BLaER1 treated with 17β-estradiol and CSF1 and Interleukin-3, amounts not matched to agents 10 nM and 100 nM (cell line): ENCODE data around the gene SMCO4.

Experiments used
- H3K27ac ChIP-seq, 11 experiments: shearing (Covaris generic); formaldehyde crosslinking; 2 replicates each; pipeline ENCODE4 v1.8.1; 2022
- H3K27me3 ChIP-seq, 11 experiments: shearing (Covaris generic); formaldehyde crosslinking; 2 replicates each; pipeline ENCODE4 v1.8.1; 2022
- H3K36me3 ChIP-seq, 11 experiments: shearing (Covaris generic); formaldehyde crosslinking; 2 replicates each; pipeline ENCODE4 v1.8.1; 2022
- H3K4me1 ChIP-seq, 10 experiments: shearing (Covaris generic); formaldehyde crosslinking; 2 replicates each; pipeline ENCODE4 v1.8.1; 2022
- H3K4me2 ChIP-seq, 11 experiments: shearing (Covaris generic); formaldehyde crosslinking; 2 replicates each; pipeline ENCODE4 v1.8.1; 2022
- H3K4me3 ChIP-seq, 10 experiments: shearing (Covaris generic); formaldehyde crosslinking; 2 replicates each; pipeline ENCODE4 v1.8.1; 2022
- H3K9ac ChIP-seq, 11 experiments: shearing (Covaris generic); formaldehyde crosslinking; 2 replicates each; pipeline ENCODE4 v1.8.1; 2022
- H3K9me3 ChIP-seq, 11 experiments: shearing (Covaris generic); formaldehyde crosslinking; replicated peaks in 1 of 11; 2 replicates each; pipeline ENCODE4 v1.8.1; 2022
- H4K20me1 ChIP-seq, 11 experiments: shearing (Covaris generic); formaldehyde crosslinking; 2 replicates each; pipeline ENCODE4 v1.8.1; 2022
- Cebpa-rat ChIP-seq, 11 experiments: shearing (Covaris generic); IDR thresholded peaks; 2 replicates each; pipeline ENCODE4 v1.8.1; 2022

Gene SMCO4

GRCh38 chr11:93512073-93512475 is 31.1 kb downstream of the SMCO4 start:
- no peak overlapping the region for H3K4me3 ChIP-seq
- H3K36me3 ChIP-seq, result no peaks in the 10 kb centered on the region; a peak in 3 of 22 replicates
- H3K9me3 ChIP-seq, result peaks cover 10 to 18% (median 15%) of the 10 kb centered on the region in 11 experiments; a peak in 14 of 22 replicates
- peaks cover 0 to 4% (median 0%) of the 10 kb centered on the region in 11 experiments; a peak in 2 of 22 replicates for H3K27me3 ChIP-seq
- no peak overlapping the region for H3K27ac ChIP-seq
- no peak overlapping the region for H3K4me2 ChIP-seq
- no peak overlapping the region for H3K9ac ChIP-seq
- TF ChIP-seq Cebpa-rat (IDR thresholded peaks at IDR 0.05), result no peak
- peaks cover 10 to 31% (median 19%) of the 10 kb centered on the region in 10 experiments for H3K4me1 ChIP-seq
- H4K20me1 ChIP-seq, result peaks cover 0 to 13% (median 0%) of the 10 kb centered on the region in 11 experiments; a peak in 4 of 22 replicates

DNA sequence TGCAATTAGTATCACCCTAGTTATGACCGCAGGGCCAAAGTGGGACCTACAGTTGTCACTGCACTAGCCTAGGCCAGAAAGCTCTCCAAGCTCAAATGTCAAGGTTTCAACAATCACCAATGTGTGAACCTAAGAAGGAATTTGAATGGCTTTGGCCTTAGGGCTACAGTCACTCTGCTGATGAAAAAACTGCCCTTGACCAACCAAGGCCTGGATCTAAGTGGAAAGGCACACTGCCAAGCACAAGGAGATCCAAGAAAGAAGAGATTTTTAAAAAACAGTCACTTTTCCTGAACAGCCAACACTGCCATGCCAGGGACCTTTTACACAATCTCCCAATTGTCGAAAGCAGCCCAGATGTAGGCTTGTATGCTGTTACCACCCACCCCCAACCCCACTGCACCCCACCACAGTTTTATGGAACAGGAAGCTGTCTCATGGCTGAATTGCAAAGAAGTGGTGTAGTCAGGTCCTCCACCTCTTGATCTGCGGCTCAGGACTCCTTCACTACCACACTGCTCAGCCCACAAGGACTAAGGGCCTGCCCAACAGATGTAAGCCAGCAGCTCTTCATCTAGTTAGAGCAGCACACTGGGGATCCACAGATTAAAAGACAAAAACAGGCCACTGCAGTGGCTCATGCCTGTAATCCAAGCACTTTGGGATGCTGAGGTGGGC is 32.9 kb downstream of the SMCO4 start:
- TF ChIP-seq Cebpa-rat (IDR thresholded peaks at IDR 0.05), result no peak
- H3K4me3 ChIP-seq, result no peak overlapping the region

GRCh38 chr11:93507517-93507916 is 35.7 kb downstream of the SMCO4 start:
- Histone ChIP-seq H3K4me1 (peaks cover 0 to 3% (median 0%) of the 10 kb centered on the region in 10 experiments; a peak in 6 of 20 replicates), H3K27me3 (no peaks in the 10 kb centered on the region; a peak in 1 of 22 replicates), H3K9me3 (peaks cover 17 to 26% (median 20%) of the 10 kb centered on the region in 11 experiments; a peak in 16 of 22 replicates), H3K4me2 (no peak overlapping the region), H4K20me1 (peaks cover 0 to under 1% (median 0%) of the 10 kb centered on the region in 11 experiments; a peak in 3 of 22 replicates), H3K4me3 (no peak overlapping the region), H3K9ac (no peak overlapping the region), H3K27ac (no peak overlapping the region), H3K36me3 (peaks cover 0 to 21% (median 10%) of the 10 kb centered on the region in 11 experiments; a peak in 13 of 22 replicates)
- no peak for TF ChIP-seq Cebpa-rat (IDR thresholded peaks at IDR 0.05)

More for the DNA sequence above, 32.9 kb downstream of the SMCO4 start:
- peaks cover under 1 to 15% (median 6%) of the 10 kb centered on the region in 10 experiments; a peak in 16 of 20 replicates for H3K4me1 ChIP-seq
- H3K9ac ChIP-seq, result no peak overlapping the region
- no peaks in the 10 kb centered on the region; a peak in 1 of 22 replicates for H3K27me3 ChIP-seq
- H4K20me1 ChIP-seq, result peaks cover 0 to 13% (median 0%) of the 10 kb centered on the region in 11 experiments; a peak in 4 of 22 replicates
- no peak overlapping the region for H3K27ac ChIP-seq
- H3K9me3 ChIP-seq, result peaks cover 10 to 18% (median 15%) of the 10 kb centered on the region in 11 experiments; a peak in 14 of 22 replicates
- no peak overlapping the region for H3K4me2 ChIP-seq
- peaks cover 0 to 4% (median 0%) of the 10 kb centered on the region in 11 experiments; a peak in 3 of 22 replicates for H3K36me3 ChIP-seq

GRCh38 chr11:93505703-93506102 is 37.5 kb downstream of the SMCO4 start:
- H3K4me2 ChIP-seq, result no peak overlapping the region

DNA sequence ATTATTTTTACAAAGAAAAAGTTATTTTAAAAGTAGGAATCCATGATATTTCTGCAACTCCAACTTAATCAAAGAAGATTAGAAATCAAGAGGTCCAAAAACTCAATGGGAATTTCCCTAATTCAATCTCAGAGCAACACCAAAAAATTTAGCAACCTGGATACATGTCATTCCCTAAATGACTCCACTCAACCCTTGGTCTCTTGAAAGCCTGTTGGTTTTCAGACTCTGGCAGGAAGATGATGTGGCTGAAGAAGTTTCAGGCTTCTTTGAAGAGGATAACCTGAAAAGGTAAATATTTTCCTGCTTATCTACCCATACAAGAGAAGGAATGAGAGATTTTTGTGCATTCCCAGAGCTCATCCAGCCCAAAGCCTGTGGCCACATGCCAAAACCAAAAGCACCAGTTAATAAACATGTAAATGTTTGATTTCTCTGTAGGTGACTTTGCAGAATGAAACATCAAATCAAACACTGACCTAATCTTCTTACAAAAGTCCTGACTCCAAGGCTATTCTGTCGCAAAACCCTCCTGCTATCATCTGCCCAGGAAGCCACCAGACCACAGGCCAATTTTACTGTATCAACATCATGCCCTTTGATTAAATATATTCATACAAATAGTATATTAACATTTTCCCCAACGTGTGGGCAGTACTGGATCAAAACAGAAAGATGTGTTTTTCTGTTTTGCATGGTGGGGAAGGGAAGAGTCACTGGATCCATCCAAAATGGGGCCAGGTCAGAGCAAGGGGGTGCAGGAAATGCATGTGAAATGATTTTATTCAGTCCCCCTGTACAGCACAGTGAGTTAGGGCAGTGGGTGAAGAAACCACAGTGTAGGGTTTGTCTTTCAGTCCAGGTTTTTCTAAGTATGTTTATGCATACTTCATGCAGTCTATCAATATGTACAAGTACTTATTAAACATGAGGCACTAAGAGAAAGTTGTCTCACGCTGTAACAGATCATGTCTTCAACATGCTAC is 38.8 kb downstream of the SMCO4 start:
- H3K9me3 ChIP-seq, result peaks cover 10 to 17% (median 15%) of the 10 kb centered on the region in 11 experiments; a peak in 16 of 22 replicates
- no peaks in the 10 kb centered on the region for H4K20me1 ChIP-seq
- no peak overlapping the region for H3K4me3 ChIP-seq
- no peaks in the 10 kb centered on the region for H3K27me3 ChIP-seq
- H3K4me1 ChIP-seq, result no peaks in the 10 kb centered on the region
- no peak overlapping the region for H3K4me2 ChIP-seq
- H3K36me3 ChIP-seq, result peaks cover 0 to 24% (median 13%) of the 10 kb centered on the region in 11 experiments; a peak in 16 of 22 replicates
- no peak overlapping the region for H3K27ac ChIP-seq
- TF ChIP-seq Cebpa-rat (IDR thresholded peaks at IDR 0.05), result no peak
- H3K9ac ChIP-seq, result no peak overlapping the region

More at GRCh38 chr11:93505703-93506102, 37.5 kb downstream of the SMCO4 start:
- H3K36me3 ChIP-seq, result peaks cover 0 to 21% (median 11%) of the 10 kb centered on the region in 11 experiments; a peak in 16 of 22 replicates
- no peak for TF ChIP-seq Cebpa-rat (IDR thresholded peaks at IDR 0.05)
- no peaks in the 10 kb centered on the region for H3K4me1 ChIP-seq
- H3K9ac ChIP-seq, result no peak overlapping the region
- H3K27me3 ChIP-seq, result no peaks in the 10 kb centered on the region
- no peak overlapping the region for H3K27ac ChIP-seq
- H4K20me1 ChIP-seq, result no peaks in the 10 kb centered on the region
- peaks cover 17 to 26% (median 20%) of the 10 kb centered on the region in 11 experiments; a peak in 16 of 22 replicates for H3K9me3 ChIP-seq
- no peak overlapping the region for H3K4me3 ChIP-seq

GRCh38 chr11:93501856-93502255 is 41.3 kb downstream of the SMCO4 start:
- Histone ChIP-seq H3K27me3 (no peaks in the 10 kb centered on the region), H3K9me3 (peaks cover 0 to 9% (median 8%) of the 10 kb centered on the region in 11 experiments; a peak in 8 of 22 replicates), H4K20me1 (no peaks in the 10 kb centered on the region), H3K4me3 (no peak overlapping the region), H3K27ac (no peak overlapping the region), H3K4me1 (peaks cover 0 to 16% (median 0%) of the 10 kb centered on the region in 10 experiments; a peak in 4 of 20 replicates), H3K4me2 (no peak overlapping the region), H3K36me3 (peaks cover 3 to 33% (median 18%) of the 10 kb centered on the region in 11 experiments; a peak in 16 of 22 replicates), H3K9ac (no peak overlapping the region)
- TF ChIP-seq Cebpa-rat (IDR thresholded peaks at IDR 0.05), result no peak

DNA sequence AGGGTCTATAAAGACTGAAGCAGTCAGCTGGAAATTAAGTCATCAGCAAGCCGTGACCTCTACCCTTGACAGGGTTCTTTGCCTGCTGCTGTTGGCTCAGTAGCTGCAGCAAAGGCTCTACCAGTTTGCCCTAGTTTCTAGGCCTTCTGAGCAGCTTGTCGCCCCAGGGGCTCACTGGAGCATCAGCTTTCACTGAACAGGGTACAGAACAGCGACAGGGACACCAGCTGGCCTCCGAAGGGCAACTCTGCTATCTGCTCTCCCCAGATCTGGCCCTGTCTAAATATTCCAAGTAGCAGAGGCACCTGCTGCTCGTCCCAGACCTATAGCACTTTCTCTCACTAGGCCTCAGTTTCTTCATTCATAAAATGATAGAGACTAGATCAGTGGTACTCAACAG is 42.4 kb downstream of the SMCO4 start:
- peaks cover 0 to 9% (median 8%) of the 10 kb centered on the region in 11 experiments; a peak in 8 of 22 replicates for H3K9me3 ChIP-seq
- no peak overlapping the region for H3K9ac ChIP-seq
- no peak for TF ChIP-seq Cebpa-rat (IDR thresholded peaks at IDR 0.05)
- no peaks in the 10 kb centered on the region for H4K20me1 ChIP-seq
- H3K4me1 ChIP-seq, result peaks cover 0 to 18% (median 0%) of the 10 kb centered on the region in 10 experiments; a peak in 4 of 20 replicates
- H3K27me3 ChIP-seq, result no peaks in the 10 kb centered on the region
- no peak overlapping the region for H3K27ac ChIP-seq
- H3K4me3 ChIP-seq, result no peak overlapping the region
- H3K36me3 ChIP-seq, result peaks cover 3 to 34% (median 19%) of the 10 kb centered on the region in 11 experiments; a peak in 17 of 22 replicates
- H3K4me2 ChIP-seq, result no peak overlapping the region

- H3K27me3 ChIP-seq, result no peaks in the 10 kb centered on the region
- H3K4me2 ChIP-seq, result no peak overlapping the region; a peak in 1 of 22 replicates
- H4K20me1 ChIP-seq, result no peaks in the 10 kb centered on the region
- no peak overlapping the region for H3K9ac ChIP-seq
- H3K4me1 ChIP-seq, result peaks cover 0 to 18% (median 0%) of the 10 kb centered on the region in 10 experiments; a peak in 4 of 20 replicates
- TF ChIP-seq Cebpa-rat (IDR thresholded peaks at IDR 0.05), result no peak
- H3K9me3 ChIP-seq, result peaks cover 0 to 9% (median 8%) of the 10 kb centered on the region in 11 experiments; a peak in 8 of 22 replicates
- no peak overlapping the region for H3K27ac ChIP-seq
- no peak overlapping the region for H3K4me3 ChIP-seq
- H3K36me3 ChIP-seq, result peaks cover 3 to 45% (median 25%) of the 10 kb centered on the region in 11 experiments; a peak in 16 of 22 replicates
Measured at GRCh38 chr11:93498641-93499040, 44.5 kb downstream of the SMCO4 start.
